HG03280 (cell line): ENCODE data around the gene SLC30A3.

ENCODE experiments used
- ATAC-seq: cut with Tn5 transposase; IDR thresholded peaks from one replicate; pipeline ENCODE4 v1.9.1; 2021; ENCODE audit warnings: mild to moderate bottlenecking, moderate library complexity; ENCODE audit not compliant: unreplicated experiment

SLC30A3 gene

GRCh38 chr2:27261241-27261925, 1.5 kb downstream of the SLC30A3 start:
- no peak for ATAC-seq

- no peak for ATAC-seq
These were observed 4.8 kb downstream of the SLC30A3 start for GRCh38 chr2:27258051-27258450.

- no peak for ATAC-seq
These were observed 5.9 kb downstream of the SLC30A3 start for GRCh38 chr2:27256855-27257454.

GRCh38 chr2:27255660-27256059, 7.2 kb downstream of the SLC30A3 start:
- no peak for ATAC-seq

- ATAC-seq = no peak
These were observed 7.7 kb downstream of the SLC30A3 start for GRCh38 chr2:27255187-27255586.

- ATAC-seq = no peak
These were observed 11.1 kb downstream of the SLC30A3 start for GRCh38 chr2:27251766-27252165.

GRCh38 chr2:27250652-27251379, 12.0 kb downstream of the SLC30A3 start:
- no peak for ATAC-seq

GRCh38 chr2:27249891-27250651, 12.8 kb downstream of the SLC30A3 start:
- no peak for ATAC-seq

GRCh38 chr2:27249159-27249890, 13.5 kb downstream of the SLC30A3 start:
- no peak for ATAC-seq

GRCh38 chr2:27247893-27248292, 15.0 kb downstream of the SLC30A3 start:
- no peak for ATAC-seq

- ATAC-seq = no peak
These were observed 17.2 kb downstream of the SLC30A3 start for GRCh38 chr2:27245626-27246025.

GRCh38 chr2:27245116-27245515, 17.7 kb downstream of the SLC30A3 start:
- ATAC-seq = no peak

- ATAC-seq = no peak
These were observed 19.3 kb downstream of the SLC30A3 start for GRCh38 chr2:27243391-27244130.

GRCh38 chr2:27242614-27242951, 20.3 kb downstream of the SLC30A3 start:
- ATAC-seq = no peak

- ATAC-seq = no peak
These were observed 20.9 kb downstream of the SLC30A3 start for GRCh38 chr2:27241761-27242613.

- ATAC-seq = no peak
These were observed 22.4 kb downstream of the SLC30A3 start for GRCh38 chr2:27240406-27240805.

- no peak for ATAC-seq
These were observed 23.9 kb downstream of the SLC30A3 start for GRCh38 chr2:27238976-27239375.

GRCh38 chr2:27237341-27237945, 25.4 kb downstream of the SLC30A3 start:
- ATAC-seq = no peak

GRCh38 chr2:27236626-27237025, 26.2 kb downstream of the SLC30A3 start:
- ATAC-seq = no peak
